Transverse colon (tissue), 4 donors: ENCODE results near the gene CDC42EP1. TPM values are rescaled to one million over a fixed set of nuclear protein-coding genes. Genes with fewer than 3 reads are reported as not detected.
"Not testable (repeated sequence)": the region's sequence is repeated elsewhere in the genome, so short reads cannot be mapped to it uniquely, and the experiment has no call there.

Experiments used
- DNase-seq: peaks from one replicate; pipeline ENCODE4 v3.0.0-alpha.2; 2019
- H3K27ac ChIP-seq, 4 donors: fragments of 200-600 bp; sonication (generic); 2 replicates each; pipeline ENCODE4 v1.5.1; 2016 to 2018; ENCODE audit warnings: inconsistent platforms in 4 of 4
- H3K27me3 ChIP-seq: fragments of 200-600 bp; sonication (generic); 2 replicates; pipeline ENCODE4 v1.5.1; 2017; ENCODE audit warnings: inconsistent platforms
- H3K36me3 ChIP-seq, 4 donors: fragments of 200-600 bp; sonication (generic); 2 replicates each; pipeline ENCODE4 v1.5.1; 2017 to 2019; ENCODE audit warnings: inconsistent platforms in 4 of 4
- H3K4me1 ChIP-seq, 4 donors: fragments of 200-600 bp; sonication (generic); 2 replicates each; pipeline ENCODE4 v1.5.1; 2017 to 2020; ENCODE audit warnings: inconsistent platforms in 4 of 4
- H3K4me3 ChIP-seq, 4 donors: fragments of 200-600 bp; sonication (generic); 1 replicate in 1 of 4; 2 replicates in 3 of 4; pipeline versions ENCODE4 v1.5.1 to v1.6.1; 2017 to 2019; ENCODE audit warnings: inconsistent platforms in 4 of 4
- H3K9me3 ChIP-seq, 2 donors: fragments of 200-600 bp; sonication (generic); 2 replicates each; pipeline ENCODE4 v1.5.1; 2017 to 2019; ENCODE audit warnings: inconsistent platforms in 2 of 2
- CTCF ChIP-seq, 5 experiments: fragments of 200-600 bp in 3 of 5; fragments of 450-650 bp in 2 of 5; sonication (generic) in 3 of 5; IDR thresholded peaks; 1 replicate in 2 of 5; 2 replicates in 3 of 5; pipeline ENCODE4 v1.5.1; 2016 to 2017; ENCODE audit warnings: antibody characterized with exemption in 5 of 5, inconsistent platforms in 3 of 5, mild to moderate bottlenecking in 2 of 5, moderate library complexity in 1 of 5
- EP300 ChIP-seq: sonication (generic); formaldehyde crosslinking; IDR thresholded peaks from one replicate; pipeline ENCODE4 v1.6.1; 2017; ENCODE audit warnings: antibody characterized with exemption, low read depth
- POLR2A ChIP-seq: fragments of 450-650 bp; IDR thresholded peaks from one replicate; pipeline ENCODE4 v1.6.1; 2016; ENCODE audit warnings: antibody characterized with exemption, mild to moderate bottlenecking, moderate library complexity
- POLR2AphosphoS5 ChIP-seq, 3 donors: sonication (generic); formaldehyde crosslinking; IDR thresholded peaks; one replicate each; pipeline ENCODE4 v1.6.1; 2016; ENCODE audit warnings: antibody characterized with exemption in 3 of 3
- WGBS, 2 donors: methylation state at CpG; one replicate each; pipeline ENCODE4 v1.1.5; 2018; ENCODE audit warnings: low coverage in 1 of 2; 5-methylcytosine and 5-hydroxymethylcytosine counted together
- in situ Hi-C, 4 donors: fragments of 200-750 bp; cut with MboI; loops; one replicate each; pipeline versions ENCODE4 v1.15.0 to v1.15.1; 2017; ENCODE audit warnings: low sequenced_read_pairs in 3 of 4, low pct_ligation_motif_present in 1 of 4, low pct_unique_long_range_greater_than_20kb in 1 of 4
- intact Hi-C: fragments of 100-400 bp; cut with DNase I; formaldehyde crosslinking; loops from one replicate; pipeline ENCODE4 v1.15.1; 2023; ENCODE audit warnings: low total_unique reads
- total RNA-seq, 4 donors: library from RNA; depleted of rRNA; stranded (reverse); fragments of >200 nt; gene quantifications; one replicate each; pipeline ENCODE4 v1.1.0, GENCODE V29; 2016

CDC42EP1 gene
- total RNA-seq, 4 donors from 2014 or later: 27.3 to 52.9 (median 28.9) TPM

GRCh38 chr22:37549704-37550059 is 10.6 kb upstream of the CDC42EP1 start:
- peaks cover 24 to 48% (median 37%) of the 10 kb centered on the region in 4 donors for H3K4me1 ChIP-seq
- H3K27me3 ChIP-seq: no peaks in the 10 kb centered on the region
- TF ChIP-seq POLR2A: no peak
- TF ChIP-seq CTCF (IDR thresholded peaks at IDR 0.05): no peak
- no peak for TF ChIP-seq POLR2AphosphoS5 (IDR thresholded peaks at IDR 0.05)
- TF ChIP-seq EP300: no peak
- WGBS, 2 donors: 46% methylated on average over 5 of the region's 5 CpGs; no CpG with 5 or more reads in 1 of the 2 donors
- no peak for DNase-seq
- H3K27ac ChIP-seq: no peak overlapping the region
- no peaks in the 10 kb centered on the region for H3K36me3 ChIP-seq
- in situ Hi-C loops: no loop called here
- intact Hi-C loops: no loop called here
- no peaks in the 10 kb centered on the region for H3K9me3 ChIP-seq
- H3K4me3 ChIP-seq: no peak overlapping the region

GRCh38 chr22:37550921-37551320 is 9.4 kb upstream of the CDC42EP1 start:
- H3K4me3 ChIP-seq, intact Hi-C loops, H3K27me3 ChIP-seq, H3K36me3 ChIP-seq, H3K27ac ChIP-seq, in situ Hi-C loops, DNase-seq, H3K9me3 ChIP-seq: not testable (repeated sequence)
- H3K4me1 ChIP-seq: peaks cover 11 to 37% (median 29%) of the 10 kb centered on the region in 4 donors
- 85% methylated on average over 9 of the region's 9 CpGs; no CpG with 5 or more reads in 1 of the 2 donors for WGBS, 2 donors

- intact Hi-C loops: no loop called here
- Histone ChIP-seq H3K36me3 (no peaks in the 10 kb centered on the region), H3K27ac (peak overlapping the region; percentile 46 to 69 (median 60)), H3K9me3 (no peaks in the 10 kb centered on the region), H3K4me3 (no peak overlapping the region), H3K27me3 (no peaks in the 10 kb centered on the region), H3K4me1 (peaks cover 10 to 29% (median 22%) of the 10 kb centered on the region in 4 donors)
- DNase-seq: no peak
- in situ Hi-C loops: no loop called here
- TF ChIP-seq POLR2AphosphoS5 (IDR thresholded peaks at IDR 0.05) (no peak), CTCF (IDR thresholded peaks at IDR 0.05) (no peak), EP300 (no peak), POLR2A (no peak)
- WGBS, 2 donors: 67% methylated on average over 6 of the region's 6 CpGs; no CpG with 5 or more reads in 1 of the 2 donors
Observed at GRCh38 chr22:37551981-37552380, 8.3 kb upstream of the CDC42EP1 start.

- WGBS, 2 donors: 42% methylated on average over 13 of the region's 16 CpGs; no CpG with 5 or more reads in 1 of the 2 donors
- Histone ChIP-seq H3K9me3 (no peaks in the 10 kb centered on the region), H3K4me3 (peak overlapping the region in 1 of 4 donors; percentile 5), H3K4me1 (peaks cover 5 to 25% (median 17%) of the 10 kb centered on the region in 4 donors), H3K27ac (peak overlapping the region; percentile 46 to 69 (median 60)), H3K36me3 (no peaks in the 10 kb centered on the region), H3K27me3 (no peaks in the 10 kb centered on the region)
- intact Hi-C loops (no loop called here), in situ Hi-C loops (no loop called here)
- DNase-seq: peak; percentile 43
- no peak for TF ChIP-seq EP300
- TF ChIP-seq POLR2A: no peak
- TF ChIP-seq CTCF (IDR thresholded peaks at IDR 0.05): no peak
- TF ChIP-seq POLR2AphosphoS5 (IDR thresholded peaks at IDR 0.05): no peak
Observed at GRCh38 chr22:37552524-37553163, 7.6 kb upstream of the CDC42EP1 start.

- intact Hi-C loops: no loop called here
- Histone ChIP-seq H3K27ac (no peak overlapping the region), H3K4me1 (peaks cover 5 to 25% (median 15%) of the 10 kb centered on the region in 4 donors), H3K36me3 (no peaks in the 10 kb centered on the region), H3K4me3 (no peak overlapping the region), H3K9me3 (no peaks in the 10 kb centered on the region), H3K27me3 (no peaks in the 10 kb centered on the region)
- WGBS, 2 donors: 87 to 100% methylated on average over 5 to 9 of the region's 9 CpGs
- in situ Hi-C loops: no loop called here
- DNase-seq: no peak
- TF ChIP-seq CTCF (IDR thresholded peaks at IDR 0.05) (no peak), POLR2A (no peak), EP300 (no peak), POLR2AphosphoS5 (IDR thresholded peaks at IDR 0.05) (no peak)
Observed at GRCh38 chr22:37553725-37554124, 6.6 kb upstream of the CDC42EP1 start.
